Fibroblast of skin of scalp (primary cell): ENCODE measurements around the gene IVNS1ABP.
"Not testable (repeated sequence)": the region's sequence is repeated elsewhere in the genome, so short reads cannot be mapped to it uniquely, and the experiment has no call there.

ENCODE experiments used
- DNase-seq: peaks from one replicate; pipeline ENCODE4 v3.0.0-alpha.2; 2013

The IVNS1ABP gene

DNA sequence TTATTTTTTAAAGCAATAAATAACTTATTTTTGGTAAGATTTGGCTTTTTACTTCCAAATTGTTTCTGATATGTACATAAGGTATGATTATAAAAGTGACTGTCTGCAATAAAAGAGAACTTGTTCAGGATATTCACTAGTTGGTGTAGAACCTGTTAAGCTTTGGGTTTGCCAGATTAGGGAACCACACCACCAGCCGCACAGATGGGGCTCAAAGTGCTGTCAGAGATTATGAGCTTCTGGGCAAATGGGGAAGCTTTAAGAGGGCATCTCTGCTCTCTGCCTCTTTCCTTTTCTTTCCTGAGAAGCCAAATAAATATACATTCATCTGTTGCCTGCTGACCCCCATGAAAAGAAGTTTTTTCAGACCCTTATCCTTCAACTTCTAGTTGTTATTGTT is 25.4 kb downstream of the IVNS1ABP start:
- no peak for DNase-seq

DNA sequence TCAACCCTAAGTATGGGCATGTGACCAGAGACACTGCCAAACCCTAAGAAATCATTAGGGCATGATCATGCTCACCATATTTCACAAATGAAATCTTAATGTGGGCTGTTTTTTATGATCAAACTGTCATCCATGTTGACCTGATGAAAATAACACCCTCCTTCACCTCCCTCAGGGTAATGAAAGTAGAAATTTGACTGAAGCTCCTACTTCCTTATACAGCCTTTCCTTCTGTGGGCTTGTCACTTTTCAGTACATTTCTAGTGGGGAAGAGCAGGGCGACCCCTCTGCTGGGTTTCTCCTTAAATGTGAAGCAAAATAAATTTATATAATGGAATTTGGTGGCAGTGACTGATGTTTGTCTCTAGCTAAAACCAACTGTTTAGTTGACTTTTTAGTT is 25.9 kb downstream of the IVNS1ABP start:
- DNase-seq = no peak

DNA sequence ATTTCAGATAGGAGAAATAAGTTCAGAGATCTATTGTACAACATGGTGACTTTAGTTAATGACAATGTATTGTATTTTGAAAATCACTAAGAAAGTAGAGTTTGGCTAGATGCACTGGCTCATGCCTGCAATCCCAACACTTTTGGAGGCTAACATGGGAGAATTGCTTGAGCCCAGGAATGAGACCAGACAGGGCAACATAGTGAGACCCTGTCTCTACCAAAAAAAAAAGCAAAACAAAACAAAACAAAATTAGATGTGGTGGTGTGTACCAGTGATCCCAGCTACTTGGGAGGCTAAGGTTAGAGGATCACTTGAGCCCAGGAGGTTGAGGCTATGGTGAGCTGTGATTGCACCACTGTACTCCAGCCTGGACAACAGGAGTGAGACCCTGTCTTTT is 27.2 kb downstream of the IVNS1ABP start:
- no peak for DNase-seq

DNA sequence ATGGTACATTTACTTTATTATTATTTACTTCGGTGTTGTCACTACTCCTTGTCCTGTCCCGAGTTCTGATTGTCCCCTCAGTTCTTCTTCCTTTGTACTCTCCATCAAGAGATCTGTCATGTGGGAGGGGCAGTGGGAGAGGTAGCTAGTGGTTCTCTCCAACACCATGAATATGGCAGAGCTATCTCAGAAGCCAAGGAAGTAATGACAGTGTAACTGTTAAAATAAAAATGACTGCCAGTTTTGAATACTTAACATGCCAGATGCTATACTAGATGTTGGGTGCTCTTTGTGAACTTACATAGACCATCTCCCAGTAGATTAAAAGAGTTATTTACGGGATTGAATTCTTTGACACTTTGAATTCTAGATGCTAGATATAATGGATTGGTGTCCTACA is 28.6 kb downstream of the IVNS1ABP start:
- DNase-seq = no peak

DNA sequence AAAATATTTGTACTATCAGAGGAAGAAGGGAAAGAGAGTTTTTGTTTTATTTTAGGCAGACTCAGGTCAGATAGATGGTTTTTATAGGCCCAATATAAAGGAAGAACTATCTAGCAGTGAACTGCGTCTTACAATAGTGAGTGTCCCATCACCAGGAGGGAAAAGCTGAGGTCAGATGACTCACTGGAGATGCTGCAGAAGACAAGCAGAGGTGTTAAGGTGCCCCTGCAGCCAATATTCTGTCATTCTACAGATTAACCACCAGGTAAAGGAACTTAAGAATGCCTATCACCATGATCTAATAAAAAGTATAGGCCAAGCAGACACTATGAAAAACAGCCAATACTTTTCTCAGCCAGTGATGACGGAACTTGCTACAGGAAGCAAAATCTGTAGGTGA is 29.6 kb downstream of the IVNS1ABP start:
- DNase-seq = no peak

DNA sequence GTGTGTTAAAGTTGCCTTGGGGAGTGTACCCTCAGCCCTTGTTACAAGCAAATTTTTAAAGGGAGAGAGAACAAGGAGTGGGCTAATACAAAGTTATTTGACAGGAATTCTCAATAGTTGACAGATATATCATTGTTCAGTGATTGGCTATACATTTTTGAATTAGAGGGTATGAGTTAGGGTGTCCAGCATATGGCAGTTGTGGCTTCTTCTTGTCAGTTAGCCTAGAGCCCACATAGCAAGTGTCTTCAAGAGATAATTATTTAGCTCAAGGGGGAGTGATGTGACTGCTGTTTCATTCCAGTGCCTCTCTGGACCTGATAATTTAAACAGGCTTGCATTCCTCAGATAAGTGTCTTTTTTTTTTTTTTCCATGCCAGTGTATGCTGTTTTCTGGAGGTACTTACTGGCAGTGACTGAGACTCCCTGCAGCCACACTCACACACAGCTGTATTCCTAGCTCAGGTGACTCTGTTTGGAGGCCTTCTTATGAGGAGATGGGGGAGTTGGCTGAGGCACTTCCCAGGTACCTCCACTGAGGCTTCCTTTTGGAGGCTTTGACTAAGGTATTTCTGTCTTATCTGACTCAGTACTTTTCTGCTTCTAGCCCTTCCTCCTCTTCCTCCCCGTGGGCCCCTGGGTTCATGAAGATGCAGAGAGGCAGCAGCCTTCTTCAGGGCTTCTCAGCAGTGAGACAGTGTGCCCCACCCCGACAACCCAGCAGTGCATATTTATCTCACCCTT is 32.3 kb downstream of the IVNS1ABP start:
- peak; percentile 19 for DNase-seq

DNA sequence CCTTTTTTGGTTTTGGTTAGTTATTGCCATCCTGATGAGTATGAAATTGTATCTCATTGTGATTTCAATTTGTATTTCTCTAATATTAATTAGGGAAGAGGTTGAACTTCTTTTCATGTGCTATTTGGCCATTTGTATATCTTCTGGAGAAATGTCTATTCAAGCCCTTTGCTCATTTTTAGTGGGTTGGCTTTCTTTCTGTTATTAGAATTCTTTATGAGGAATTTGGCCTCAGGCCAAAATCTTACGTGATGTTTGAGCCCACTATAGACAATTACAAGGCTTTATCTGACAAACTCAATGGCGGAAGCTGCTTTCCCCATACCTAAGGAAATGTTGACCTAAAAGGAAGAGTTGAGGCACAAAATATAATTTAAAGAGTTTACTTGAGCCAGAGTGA is 32.9 kb downstream of the IVNS1ABP start:
- no peak for DNase-seq

DNA sequence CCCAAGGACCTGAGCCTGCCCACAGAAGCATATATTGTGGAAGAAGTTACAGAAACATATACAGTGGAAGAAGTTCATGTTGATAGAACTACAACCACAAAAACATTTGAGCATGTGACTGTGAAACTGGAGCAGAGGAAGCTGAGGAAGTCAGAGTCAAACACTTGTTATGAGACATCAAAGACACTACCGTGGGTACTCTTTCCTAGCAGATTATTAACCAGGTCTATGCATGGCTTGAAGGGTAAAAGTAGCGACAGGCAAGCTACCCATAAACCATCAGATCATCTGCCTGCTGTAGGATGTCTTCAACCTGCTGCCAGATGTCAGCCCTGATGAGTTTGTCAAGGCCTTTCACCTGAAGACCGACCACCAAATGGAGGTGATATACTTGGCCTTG is 35.8 kb downstream of the IVNS1ABP start:
- no peak for DNase-seq

DNA sequence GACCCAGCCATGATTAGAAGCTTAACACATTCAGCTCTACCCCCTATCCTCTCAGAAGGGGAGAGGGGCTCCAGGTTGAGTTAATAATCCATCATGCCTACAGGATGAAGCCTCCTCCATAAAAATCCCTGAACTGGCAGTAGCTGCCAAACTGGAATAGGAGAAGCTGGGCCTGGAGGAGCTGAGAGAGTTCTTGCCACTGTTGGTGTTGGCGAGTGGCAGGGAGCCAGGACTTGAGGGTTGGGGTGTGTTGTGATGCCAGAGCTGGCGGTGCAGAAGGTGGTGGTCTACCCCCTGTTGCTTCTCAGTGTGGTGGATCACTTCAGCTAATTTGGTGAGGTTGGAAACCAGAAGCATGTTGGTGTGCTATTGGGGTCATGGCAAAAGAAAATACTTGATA is 36.5 kb downstream of the IVNS1ABP start:
- no peak for DNase-seq

DNA sequence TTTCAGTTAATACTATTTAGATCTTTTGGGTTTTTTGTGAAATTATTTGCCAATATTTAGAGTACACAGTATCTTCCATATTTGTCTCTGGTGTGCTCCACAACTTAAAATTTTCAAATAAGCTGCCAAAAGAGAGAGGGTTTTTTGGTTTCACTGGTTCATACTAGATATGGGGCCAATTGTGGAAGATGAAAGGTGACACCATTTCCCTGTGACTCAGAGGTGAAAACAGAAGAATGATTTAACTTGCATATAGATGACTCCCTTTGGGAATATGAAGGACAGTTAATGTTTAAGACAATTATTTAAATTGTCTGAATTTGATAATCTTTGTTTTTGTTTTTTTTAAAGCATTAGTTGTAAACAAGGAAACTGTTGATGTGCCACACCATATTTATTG is 37.5 kb downstream of the IVNS1ABP start:
- DNase-seq = peak; percentile 38

DNA sequence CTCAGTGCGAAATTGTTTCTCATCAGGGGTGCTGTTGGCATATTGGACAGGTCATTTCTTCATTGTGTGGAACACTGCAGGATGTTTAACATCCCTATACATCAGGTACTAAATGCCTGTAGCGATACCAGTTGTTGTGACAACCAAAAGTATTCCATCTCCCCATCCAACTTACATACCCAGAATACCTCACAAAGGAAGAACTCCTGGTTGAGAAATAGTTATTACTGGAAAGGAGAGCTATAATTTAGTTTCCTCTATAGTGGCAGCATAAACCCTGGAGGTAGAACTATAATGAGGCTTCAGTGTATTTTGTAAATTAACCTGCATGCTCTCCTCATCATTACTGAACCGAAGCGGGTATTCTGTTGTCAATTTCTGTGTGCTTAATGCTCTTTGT is 45.1 kb downstream of the IVNS1ABP start:
- DNase-seq = no peak

DNA sequence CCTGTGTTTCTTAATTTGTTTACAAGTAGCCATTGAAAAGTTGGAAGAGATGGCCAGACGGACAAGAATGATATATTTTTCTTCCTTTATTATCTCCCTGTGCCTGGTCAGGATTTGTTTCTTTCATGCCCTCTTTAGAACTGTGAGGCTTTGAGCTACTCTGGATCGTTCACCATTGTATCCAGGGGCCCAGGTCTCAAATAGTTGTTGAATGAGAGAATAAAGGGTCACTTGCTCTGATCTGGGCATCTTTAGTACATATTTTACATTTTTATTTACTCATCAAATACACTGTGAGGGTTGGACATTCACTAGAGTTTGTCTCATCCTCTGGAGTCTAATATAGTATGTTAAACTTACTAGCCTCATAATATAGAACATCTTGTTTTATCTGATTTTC is 48.7 kb downstream of the IVNS1ABP start:
- no peak for DNase-seq

DNA sequence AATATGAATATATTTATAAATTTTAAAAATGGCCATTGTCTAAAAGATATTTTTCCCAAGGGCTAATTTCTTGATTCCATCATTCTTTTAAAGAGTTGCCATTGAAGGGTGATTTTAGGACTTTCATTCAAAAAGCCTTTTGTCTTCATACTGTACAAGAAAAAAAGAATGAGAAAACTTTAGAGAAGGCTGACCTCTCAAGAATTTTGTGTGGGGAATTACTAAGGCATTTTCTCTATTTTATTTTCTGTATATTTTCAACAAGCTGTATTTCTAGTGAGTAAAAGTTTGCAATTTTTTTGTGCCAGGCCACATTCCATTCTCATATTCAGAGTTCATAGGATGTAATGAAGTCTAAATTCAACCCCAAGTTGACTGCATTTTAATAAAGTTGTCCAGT is 49.3 kb downstream of the IVNS1ABP start:
- no peak for DNase-seq

DNA sequence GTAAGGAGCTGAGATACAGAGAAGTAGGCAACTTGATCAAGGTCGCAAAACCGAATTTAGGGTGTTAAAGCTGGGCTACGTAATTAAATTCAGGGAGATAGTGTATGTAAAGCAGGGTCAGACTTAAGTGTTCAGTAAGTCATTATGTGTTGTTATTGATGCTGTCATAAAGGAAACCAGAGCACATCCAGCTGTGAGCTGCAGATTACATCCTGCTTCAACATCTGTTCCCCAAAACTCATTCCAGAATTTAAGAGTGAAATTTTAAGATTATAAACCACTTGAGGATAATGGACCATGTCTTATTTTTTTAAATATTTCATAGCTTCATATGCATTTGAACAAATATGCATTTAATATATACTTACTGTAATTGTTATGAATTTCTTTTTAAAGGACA is 49.7 kb downstream of the IVNS1ABP start:
- no peak for DNase-seq

DNA sequence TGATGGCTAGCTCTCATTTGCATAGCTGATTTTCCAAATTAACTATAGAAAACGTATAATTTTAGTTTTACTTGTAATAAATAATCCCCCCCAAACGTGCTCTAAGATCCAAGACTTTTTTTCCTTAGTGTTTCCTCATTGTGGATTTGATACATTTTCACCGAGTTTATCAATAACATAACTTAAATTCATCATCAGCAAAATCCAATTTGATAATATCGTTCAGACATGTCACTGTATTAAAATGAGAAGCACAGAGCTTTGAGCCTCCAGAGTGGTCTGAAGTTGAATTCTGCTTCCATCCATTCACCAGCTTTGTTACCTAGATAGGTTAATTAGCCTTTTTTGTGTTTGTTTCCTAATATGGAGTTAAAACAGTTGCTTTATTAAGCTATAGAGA is 51.7 kb downstream of the IVNS1ABP start:
- no peak for DNase-seq

DNA sequence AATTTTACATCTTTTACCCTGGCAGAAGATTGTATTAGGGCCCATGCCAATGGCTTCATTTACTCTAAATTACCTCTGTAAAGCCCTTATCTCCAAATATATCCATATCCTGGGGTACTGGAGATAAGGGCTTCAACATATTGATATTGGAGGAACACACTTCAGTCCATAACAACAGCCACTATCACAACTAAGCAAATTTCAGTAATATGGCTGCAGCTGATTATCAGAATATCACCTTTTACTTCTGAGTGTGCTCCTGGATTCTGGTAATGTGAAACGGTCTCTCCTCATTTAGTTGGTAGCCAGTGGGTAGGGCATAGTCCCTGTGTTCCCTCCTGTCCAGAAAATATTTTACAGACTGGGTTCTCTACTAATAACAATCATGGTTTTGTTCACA is 53.3 kb downstream of the IVNS1ABP start:
- no peak for DNase-seq

DNA sequence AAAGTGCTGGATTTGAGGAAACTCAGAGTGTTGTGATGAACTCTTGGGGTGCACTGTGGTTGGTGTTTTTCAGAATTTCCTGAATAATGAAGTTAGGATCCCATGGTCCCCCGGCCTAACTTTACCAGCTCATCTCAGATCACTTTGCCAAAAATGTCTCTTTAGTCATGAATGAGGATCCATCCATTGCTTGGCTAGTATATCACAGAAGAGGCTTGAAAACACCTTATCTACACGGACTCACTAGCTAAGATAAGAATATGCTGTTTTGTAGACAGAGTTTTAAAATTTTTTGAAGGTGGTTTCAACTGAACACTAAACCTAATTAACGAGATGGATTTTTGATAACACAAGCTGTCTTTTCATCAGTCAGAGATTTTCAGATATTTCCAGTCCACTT is 53.8 kb downstream of the IVNS1ABP start:
- no peak for DNase-seq

DNA sequence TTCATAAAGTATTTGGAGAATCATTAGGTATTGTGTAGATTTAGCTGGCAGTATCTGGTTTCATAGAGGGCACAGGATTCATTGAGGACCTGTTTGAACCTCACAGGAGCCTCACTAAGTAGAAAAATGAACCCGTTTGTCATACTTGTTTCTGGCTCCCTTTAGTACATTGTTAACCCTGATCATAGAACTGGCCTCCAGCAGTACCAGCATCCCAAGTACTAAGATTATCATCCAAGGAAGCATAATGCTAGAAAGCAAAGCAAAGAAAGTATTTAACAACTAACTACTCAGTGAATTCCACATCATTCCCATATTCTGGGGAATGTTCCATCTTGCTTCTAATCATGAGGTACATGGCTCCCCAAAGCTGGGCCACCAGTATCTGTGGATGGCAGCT is 54.9 kb downstream of the IVNS1ABP start:
- DNase-seq = no peak

DNA sequence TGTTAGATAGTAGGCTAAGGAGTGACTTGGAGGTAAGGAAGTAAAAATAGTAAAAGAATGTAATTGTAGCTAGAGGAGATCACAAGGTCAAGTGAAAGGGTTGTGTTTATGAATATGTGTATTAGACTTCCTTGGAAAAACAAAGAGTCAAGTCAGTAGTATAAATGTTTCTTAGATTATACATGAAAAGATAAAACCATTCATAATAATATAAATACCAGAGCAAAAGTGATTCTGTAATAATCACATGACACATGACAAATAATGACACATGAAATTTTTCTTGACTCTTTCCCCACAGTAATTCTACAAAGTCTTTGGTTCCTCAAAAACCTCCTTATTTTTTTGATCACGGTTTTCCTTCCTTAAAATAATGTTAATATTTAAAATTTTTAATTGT is 56.4 kb downstream of the IVNS1ABP start:
- no peak for DNase-seq

DNA sequence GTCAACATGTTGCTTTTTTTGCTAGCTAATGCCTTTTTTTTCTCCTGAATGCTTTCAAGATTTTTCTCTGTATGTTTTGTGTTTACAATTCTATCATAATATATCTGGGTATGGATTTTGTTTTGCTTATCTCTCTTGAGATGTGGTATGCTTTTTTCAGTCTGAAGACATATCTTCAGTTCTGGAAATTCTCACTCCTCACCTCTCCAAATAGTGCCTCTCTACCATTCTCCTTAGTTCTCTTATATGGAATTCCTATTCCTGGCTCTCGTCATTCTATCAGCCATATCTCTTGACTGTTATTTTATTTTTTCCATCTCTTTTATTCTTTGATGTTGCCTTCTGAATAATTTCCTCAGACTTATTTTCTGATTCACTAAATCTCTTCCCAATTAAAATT is 58.4 kb downstream of the IVNS1ABP start:
- no peak for DNase-seq

DNA sequence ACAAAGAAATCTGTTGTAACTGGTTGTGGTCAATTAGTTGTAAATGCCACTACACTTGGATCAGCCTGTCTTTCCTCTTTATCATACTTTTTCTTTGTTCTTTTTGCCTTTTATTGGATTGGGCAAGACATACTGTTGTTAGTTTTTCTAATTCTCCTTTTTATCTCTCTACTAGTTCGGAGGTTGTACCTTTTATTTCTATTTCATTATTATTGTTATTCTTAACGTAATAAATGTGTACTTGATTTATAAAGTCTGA is 59.2 kb downstream of the IVNS1ABP start:
- DNase-seq = peak; percentile 11

DNA sequence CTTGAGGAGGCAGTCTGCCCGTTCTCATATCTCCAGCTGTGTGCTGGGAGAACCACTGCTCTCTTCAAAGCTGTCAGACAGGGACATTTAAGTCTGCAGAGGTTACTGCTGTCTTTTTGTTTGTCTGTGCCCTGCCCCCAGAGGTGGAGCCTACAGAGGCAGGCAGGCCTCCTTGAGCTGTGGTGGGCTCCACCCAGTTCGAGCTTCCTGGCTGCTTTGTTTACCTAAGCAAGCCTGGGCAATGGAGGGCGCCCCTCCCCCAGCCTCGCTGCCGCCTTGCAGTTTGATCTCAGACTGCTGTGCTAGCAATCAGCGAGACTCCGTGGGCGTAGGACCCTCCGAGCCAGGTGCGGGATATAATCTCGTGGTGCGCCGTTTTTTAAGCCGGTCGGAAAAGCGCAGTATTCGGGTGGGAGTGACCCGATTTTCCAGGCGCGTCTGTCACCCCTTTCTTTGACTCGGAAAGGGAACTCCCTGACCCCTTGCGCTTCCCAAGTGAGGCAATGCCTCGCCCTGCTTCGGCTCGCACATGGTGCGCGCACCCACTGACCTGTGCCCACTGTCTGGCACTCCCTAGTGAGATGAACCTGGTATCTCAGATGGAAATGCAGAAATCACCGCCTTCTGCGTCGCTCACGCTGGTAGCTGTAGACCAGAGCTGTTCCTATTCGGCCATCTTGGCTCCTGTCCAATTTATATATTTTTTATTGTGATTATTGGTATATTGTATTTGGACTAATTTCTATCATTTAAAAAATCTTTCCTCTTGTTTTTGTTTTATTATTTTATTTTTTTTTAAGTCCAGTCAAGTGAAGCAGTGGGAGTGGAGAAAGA is 59.7 kb downstream of the IVNS1ABP start:
- not testable (repeated sequence) for DNase-seq

DNA sequence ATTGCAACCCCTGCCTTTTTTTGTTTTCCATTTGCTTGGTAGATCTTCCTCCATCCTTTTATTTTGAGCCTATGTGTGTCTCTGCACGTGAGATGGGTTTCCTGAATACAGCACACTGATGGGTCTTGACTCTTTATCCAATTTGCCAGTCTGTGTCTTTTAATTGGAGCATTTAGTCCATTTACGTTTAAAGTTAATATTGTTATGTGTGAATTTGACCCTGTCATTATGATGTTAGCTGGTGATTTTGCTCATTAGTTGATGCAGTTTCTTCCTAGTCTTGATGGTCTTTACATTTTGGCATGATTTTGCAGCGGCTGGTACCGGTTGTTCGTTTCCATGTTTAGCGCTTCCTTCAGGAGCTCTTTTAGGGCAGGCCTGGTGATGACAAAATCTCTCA is 61.4 kb downstream of the IVNS1ABP start:
- not testable (repeated sequence) for DNase-seq

DNA sequence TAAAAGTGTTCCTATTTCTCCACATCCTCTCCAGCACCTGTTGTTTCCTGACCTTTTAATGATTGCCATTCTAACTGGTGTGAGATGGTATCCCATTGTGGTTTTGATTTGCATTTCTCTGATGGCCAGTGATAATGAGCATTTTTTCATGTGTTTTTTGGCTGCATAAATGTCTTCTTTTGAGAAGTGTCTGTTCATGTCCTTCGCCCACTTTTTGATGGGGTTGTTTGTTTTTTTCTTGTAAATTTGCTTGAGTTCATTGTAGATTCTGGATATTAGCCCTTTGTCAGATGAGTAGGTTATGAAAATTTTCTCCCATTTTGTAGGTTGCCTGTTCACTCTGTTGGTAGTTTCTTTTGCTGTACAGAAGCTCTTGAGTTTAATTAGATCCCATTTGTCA is 64.6 kb downstream of the IVNS1ABP start:
- DNase-seq = not testable (repeated sequence)

DNA sequence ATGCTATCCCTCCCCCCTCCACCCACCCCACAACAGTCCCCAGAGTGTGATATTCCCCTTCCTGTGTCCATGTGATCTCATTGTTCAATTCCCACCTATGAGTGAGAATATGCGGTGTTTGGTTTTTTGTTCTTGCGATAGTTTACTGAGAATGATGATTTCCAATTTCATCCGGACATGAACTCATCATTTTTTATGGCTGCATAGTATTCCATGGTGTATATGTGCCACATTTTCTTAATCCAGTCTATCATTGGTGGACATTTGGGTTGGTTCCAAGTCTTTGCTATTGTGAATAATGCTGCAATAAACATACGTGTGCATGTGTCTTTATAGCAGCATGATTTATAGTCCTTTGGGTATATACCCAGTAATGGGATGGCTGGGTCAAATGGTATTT is 65.1 kb downstream of the IVNS1ABP start:
- not testable (repeated sequence) for DNase-seq
